Peyer's patch (tissue), 4 donors: ENCODE results near the gene BCAS3.

Experiments
- POLR2A ChIP-seq, 2 donors: fragments of 450-650 bp; IDR thresholded peaks; one replicate each; pipeline ENCODE4 v1.5.1; 2017; ENCODE audit warnings: antibody characterized with exemption in 2 of 2, mild to moderate bottlenecking in 2 of 2, moderate library complexity in 2 of 2
- TF ChIP-seq, protein P1 (sequence below), 6 experiments: fragments of 450-650 bp in 4 of 6; fragments of 200-600 bp in 2 of 6; sonication (generic) in 1 of 6; IDR thresholded peaks; one replicate each; pipeline ENCODE4 v1.5.1; 2017 to 2019; ENCODE audit warnings: antibody characterized with exemption in 6 of 6, mild to moderate bottlenecking in 3 of 6, moderate library complexity in 1 of 6

DNA sequence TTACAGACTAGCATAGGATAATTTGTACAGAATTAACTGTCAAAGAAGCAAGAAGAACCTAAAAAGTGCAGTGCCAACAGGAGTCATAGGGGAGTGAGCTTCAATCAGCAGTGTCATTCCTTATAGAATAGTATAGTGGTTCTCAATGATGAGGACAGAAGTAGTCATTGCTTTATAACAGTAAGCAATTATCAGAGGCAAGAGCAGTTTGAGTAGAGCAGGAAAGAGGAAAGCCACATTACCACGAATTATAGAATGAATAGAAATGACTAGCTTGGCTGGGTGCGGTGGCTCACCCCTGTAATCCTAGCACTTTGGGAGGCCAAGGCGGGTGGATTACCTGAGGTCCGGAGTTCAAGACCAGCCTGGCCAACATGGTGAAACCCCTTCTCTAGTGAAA, 512.3 kb downstream of the BCAS3 start:
- TF ChIP-seq, protein P1, sequence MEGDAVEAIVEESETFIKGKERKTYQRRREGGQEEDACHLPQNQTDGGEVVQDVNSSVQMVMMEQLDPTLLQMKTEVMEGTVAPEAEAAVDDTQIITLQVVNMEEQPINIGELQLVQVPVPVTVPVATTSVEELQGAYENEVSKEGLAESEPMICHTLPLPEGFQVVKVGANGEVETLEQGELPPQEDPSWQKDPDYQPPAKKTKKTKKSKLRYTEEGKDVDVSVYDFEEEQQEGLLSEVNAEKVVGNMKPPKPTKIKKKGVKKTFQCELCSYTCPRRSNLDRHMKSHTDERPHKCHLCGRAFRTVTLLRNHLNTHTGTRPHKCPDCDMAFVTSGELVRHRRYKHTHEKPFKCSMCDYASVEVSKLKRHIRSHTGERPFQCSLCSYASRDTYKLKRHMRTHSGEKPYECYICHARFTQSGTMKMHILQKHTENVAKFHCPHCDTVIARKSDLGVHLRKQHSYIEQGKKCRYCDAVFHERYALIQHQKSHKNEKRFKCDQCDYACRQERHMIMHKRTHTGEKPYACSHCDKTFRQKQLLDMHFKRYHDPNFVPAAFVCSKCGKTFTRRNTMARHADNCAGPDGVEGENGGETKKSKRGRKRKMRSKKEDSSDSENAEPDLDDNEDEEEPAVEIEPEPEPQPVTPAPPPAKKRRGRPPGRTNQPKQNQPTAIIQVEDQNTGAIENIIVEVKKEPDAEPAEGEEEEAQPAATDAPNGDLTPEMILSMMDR (IDR thresholded peaks at IDR 0.05): no peak
- TF ChIP-seq POLR2A (IDR thresholded peaks at IDR 0.05): no peak
